ENCODE results near the gene SCARB1. TPM values are rescaled to one million over a fixed set of nuclear protein-coding genes. Genes with fewer than 3 reads are reported as not detected.

SCARB1 gene
- total and polyA plus RNA-seq, 4 experiments from 2014 or later: 1.5 to 2.6 (median 1.9) TPM

DNA sequence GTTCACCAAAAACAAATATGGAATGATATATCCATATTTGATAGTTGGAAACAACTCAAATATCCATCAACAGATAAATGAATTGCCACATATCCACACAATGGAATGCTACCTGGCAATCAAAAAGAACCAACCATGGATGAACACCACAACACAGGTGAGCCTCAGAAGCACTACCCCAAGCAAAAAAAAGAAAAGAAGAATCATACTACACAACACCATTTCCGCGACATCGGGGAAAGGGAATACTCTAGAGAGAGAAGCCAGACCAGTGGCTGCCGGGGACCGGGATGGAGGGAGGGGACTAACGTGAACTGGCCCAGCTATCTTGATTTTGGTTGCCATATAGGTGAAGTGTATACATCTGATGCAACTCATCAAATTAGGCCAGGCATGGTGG, 41.4 kb downstream of the SCARB1 start:
- Mint-ChIP-seq H3K36me3 (no peaks in the 10 kb centered on the region), H3K9me3 (no peaks in the 10 kb centered on the region), H3K4me3 (no peak overlapping the region), H3K27me3 (no peaks in the 10 kb centered on the region), H3K27ac (no peak overlapping the region), H3K4me1 (no peaks in the 10 kb centered on the region)
- H3K27me3 ChIP-seq (ENCODE audit: insufficient read depth, low read length): no peaks in the 10 kb centered on the region
- DNase-seq: no peak
- ChIA-PET POLR2A (ENCODE audit: partially characterized antibody) (no interaction called here), CTCF (ENCODE audit: partially characterized antibody) (interaction anchor here (0.6 kb wide), 1 partner anchor 790 kb away, joined by 4 read pairs; no protein-coding TSS in a partner anchor)
- H3K9me3 ChIP-seq (ENCODE audit: control insufficient read depth in 1 of 2, low read length in 2 of 2): no peaks in the 10 kb centered on the region
- intact Hi-C loops (cut with micrococcal nuclease): no loop called here
- H3K27ac ChIP-seq (ENCODE audit: low read depth, low read length): no peak overlapping the region
- H3K4me3 ChIP-seq (ENCODE audit: low read length in 2 of 2): no peak overlapping the region
- H3K4me1 ChIP-seq (ENCODE audit: insufficient read depth, low read length): no peaks in the 10 kb centered on the region
- H3K36me3 ChIP-seq (ENCODE audit: insufficient read depth, low read length): no peaks in the 10 kb centered on the region

- intact Hi-C loops (cut with micrococcal nuclease): no loop called here
- Histone ChIP-seq H3K27me3 (ENCODE audit: insufficient read depth, low read length) (no peaks in the 10 kb centered on the region), H3K36me3 (ENCODE audit: insufficient read depth, low read length) (no peaks in the 10 kb centered on the region), H3K4me1 (ENCODE audit: insufficient read depth, low read length) (no peaks in the 10 kb centered on the region), H3K4me3 (ENCODE audit: low read length in 2 of 2) (no peak overlapping the region), H3K9me3 (ENCODE audit: control insufficient read depth in 1 of 2, low read length in 2 of 2) (no peaks in the 10 kb centered on the region), H3K27ac (ENCODE audit: low read depth, low read length) (no peak overlapping the region)
- Mint-ChIP-seq H3K27ac (peak overlapping the region in 1 of 7 donors; percentile 76), H3K4me3 (no peak overlapping the region), H3K9me3 (no peaks in the 10 kb centered on the region), H3K36me3 (no peaks in the 10 kb centered on the region), H3K4me1 (no peaks in the 10 kb centered on the region), H3K27me3 (no peaks in the 10 kb centered on the region)
- ChIA-PET POLR2A (ENCODE audit: partially characterized antibody) (no interaction called here), CTCF (ENCODE audit: partially characterized antibody) (interaction anchor here (0.6 kb wide), 1 partner anchor 789 kb away, joined by 4 read pairs; no protein-coding TSS in a partner anchor)
- no peak for DNase-seq
Observed at GRCh38 chr12:124821252-124822200, 42.1 kb downstream of the SCARB1 start.

- ChIA-PET POLR2A (ENCODE audit: partially characterized antibody) (no interaction called here), CTCF (ENCODE audit: partially characterized antibody) (no interaction called here)
- H3K27me3 Mint-ChIP-seq: no peaks in the 10 kb centered on the region
- Histone ChIP-seq H3K27ac (ENCODE audit: low read depth, low read length) (no peak overlapping the region), H3K36me3 (ENCODE audit: insufficient read depth, low read length) (no peaks in the 10 kb centered on the region), H3K4me3 (ENCODE audit: low read length in 2 of 2) (no peak overlapping the region), H3K9me3 (ENCODE audit: control insufficient read depth in 1 of 2, low read length in 2 of 2) (no peaks in the 10 kb centered on the region), H3K4me1 (ENCODE audit: insufficient read depth, low read length) (no peaks in the 10 kb centered on the region), H3K27me3 (ENCODE audit: insufficient read depth, low read length) (no peaks in the 10 kb centered on the region)
- intact Hi-C loops (cut with micrococcal nuclease): no loop called here
- DNase-seq: no peak
- H3K4me3 Mint-ChIP-seq: no peak overlapping the region
- H3K9me3 Mint-ChIP-seq: no peaks in the 10 kb centered on the region
- H3K36me3 Mint-ChIP-seq: no peaks in the 10 kb centered on the region
- H3K4me1 Mint-ChIP-seq: no peaks in the 10 kb centered on the region
- no peak overlapping the region for H3K27ac Mint-ChIP-seq
Observed at GRCh38 chr12:124820199-124820598, 43.5 kb downstream of the SCARB1 start.

- H3K36me3 ChIP-seq (ENCODE audit: insufficient read depth, low read length): no peaks in the 10 kb centered on the region
- Mint-ChIP-seq H3K36me3 (no peaks in the 10 kb centered on the region), H3K4me3 (no peak overlapping the region), H3K4me1 (no peaks in the 10 kb centered on the region), H3K9me3 (no peaks in the 10 kb centered on the region), H3K27me3 (no peaks in the 10 kb centered on the region), H3K27ac (no peak overlapping the region)
- no peaks in the 10 kb centered on the region for H3K4me1 ChIP-seq (ENCODE audit: insufficient read depth, low read length)
- POLR2A ChIA-PET (ENCODE audit: partially characterized antibody): no interaction called here
- CTCF ChIA-PET (ENCODE audit: partially characterized antibody): no interaction called here
- H3K9me3 ChIP-seq (ENCODE audit: control insufficient read depth in 1 of 2, low read length in 2 of 2): no peaks in the 10 kb centered on the region
- H3K27me3 ChIP-seq (ENCODE audit: insufficient read depth, low read length): no peaks in the 10 kb centered on the region
- H3K27ac ChIP-seq (ENCODE audit: low read depth, low read length): no peak overlapping the region
- no peak overlapping the region for H3K4me3 ChIP-seq (ENCODE audit: low read length in 2 of 2)
- DNase-seq: no peak
- intact Hi-C loops (cut with micrococcal nuclease): no loop called here
Observed at GRCh38 chr12:124819525-124819924, 44.1 kb downstream of the SCARB1 start.

DNA sequence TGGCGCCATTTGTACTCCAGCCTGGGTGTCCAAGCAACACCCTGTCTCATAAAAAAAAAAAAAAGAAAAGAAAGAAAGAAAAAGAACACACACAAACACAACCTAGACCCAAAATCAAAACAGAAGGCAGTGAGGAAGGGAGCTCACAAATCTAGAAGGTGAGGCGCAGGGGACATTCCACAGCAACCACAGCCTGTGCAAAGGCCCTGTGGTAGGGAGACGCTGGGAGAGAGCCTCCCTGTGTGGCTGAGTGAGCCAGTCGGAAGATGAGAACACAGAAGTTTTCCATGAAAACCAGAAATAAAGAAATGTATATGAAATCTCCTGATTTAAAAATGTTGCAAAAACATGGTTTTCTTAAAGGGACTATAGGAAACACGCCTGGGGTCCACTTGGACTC, 44.6 kb downstream of the SCARB1 start:
- no peaks in the 10 kb centered on the region for H3K4me1 ChIP-seq (ENCODE audit: insufficient read depth, low read length)
- H3K9me3 ChIP-seq (ENCODE audit: control insufficient read depth in 1 of 2, low read length in 2 of 2): no peaks in the 10 kb centered on the region
- intact Hi-C loops (cut with micrococcal nuclease): no loop called here
- H3K27me3 ChIP-seq (ENCODE audit: insufficient read depth, low read length): no peaks in the 10 kb centered on the region
- H3K4me3 ChIP-seq (ENCODE audit: low read length in 2 of 2): no peak overlapping the region
- POLR2A ChIA-PET (ENCODE audit: partially characterized antibody): no interaction called here
- no peaks in the 10 kb centered on the region for H3K9me3 Mint-ChIP-seq
- no peaks in the 10 kb centered on the region for H3K36me3 ChIP-seq (ENCODE audit: insufficient read depth, low read length)
- CTCF ChIA-PET (ENCODE audit: partially characterized antibody): no interaction called here
- no peak for DNase-seq
- H3K36me3 Mint-ChIP-seq: no peaks in the 10 kb centered on the region
- no peak overlapping the region for H3K4me3 Mint-ChIP-seq
- H3K4me1 Mint-ChIP-seq: no peaks in the 10 kb centered on the region
- H3K27ac ChIP-seq (ENCODE audit: low read depth, low read length): no peak overlapping the region
- no peak overlapping the region for H3K27ac Mint-ChIP-seq
- no peaks in the 10 kb centered on the region for H3K27me3 Mint-ChIP-seq

GRCh38 chr12:124817076-124818000, 46.3 kb downstream of the SCARB1 start:
- no peak overlapping the region for H3K4me3 ChIP-seq (ENCODE audit: low read length in 2 of 2)
- Mint-ChIP-seq H3K27ac (no peak overlapping the region), H3K36me3 (no peaks in the 10 kb centered on the region), H3K9me3 (no peaks in the 10 kb centered on the region), H3K4me3 (no peak overlapping the region), H3K27me3 (no peaks in the 10 kb centered on the region), H3K4me1 (no peaks in the 10 kb centered on the region)
- CTCF ChIA-PET (ENCODE audit: partially characterized antibody): no interaction called here
- no peaks in the 10 kb centered on the region for H3K27me3 ChIP-seq (ENCODE audit: insufficient read depth, low read length)
- H3K9me3 ChIP-seq (ENCODE audit: control insufficient read depth in 1 of 2, low read length in 2 of 2): no peaks in the 10 kb centered on the region
- H3K27ac ChIP-seq (ENCODE audit: low read depth, low read length): no peak overlapping the region
- no peaks in the 10 kb centered on the region for H3K36me3 ChIP-seq (ENCODE audit: insufficient read depth, low read length)
- no peak for DNase-seq
- intact Hi-C loops (cut with micrococcal nuclease): no loop called here
- POLR2A ChIA-PET (ENCODE audit: partially characterized antibody): no interaction called here
- H3K4me1 ChIP-seq (ENCODE audit: insufficient read depth, low read length): no peaks in the 10 kb centered on the region

- H3K27me3 Mint-ChIP-seq: no peaks in the 10 kb centered on the region
- Histone ChIP-seq H3K27me3 (ENCODE audit: insufficient read depth, low read length) (no peaks in the 10 kb centered on the region), H3K36me3 (ENCODE audit: insufficient read depth, low read length) (no peaks in the 10 kb centered on the region), H3K4me1 (ENCODE audit: insufficient read depth, low read length) (no peaks in the 10 kb centered on the region), H3K9me3 (ENCODE audit: control insufficient read depth in 1 of 2, low read length in 2 of 2) (no peaks in the 10 kb centered on the region), H3K4me3 (ENCODE audit: low read length in 2 of 2) (no peak overlapping the region), H3K27ac (ENCODE audit: low read depth, low read length) (no peak overlapping the region)
- H3K27ac Mint-ChIP-seq: no peak overlapping the region
- H3K4me1 Mint-ChIP-seq: no peaks in the 10 kb centered on the region
- H3K4me3 Mint-ChIP-seq: no peak overlapping the region
- no peak for DNase-seq
- ChIA-PET CTCF (ENCODE audit: partially characterized antibody) (no interaction called here), POLR2A (ENCODE audit: partially characterized antibody) (no interaction called here)
- intact Hi-C loops (cut with micrococcal nuclease): no loop called here
- no peaks in the 10 kb centered on the region for H3K9me3 Mint-ChIP-seq
- H3K36me3 Mint-ChIP-seq: no peaks in the 10 kb centered on the region
Observed at GRCh38 chr12:124816295-124816854, 47.3 kb downstream of the SCARB1 start.

All from CD4-positive, alpha-beta memory T cell (primary cell).